ENCODE measurements around the gene FAM221B. TPM values are rescaled to one million over a fixed set of nuclear protein-coding genes. Genes with fewer than 3 reads are reported as not detected.

FAM221B gene
- total and polyA plus RNA-seq, 9 of the 15 experiments (the other 6 are each of a cell fraction or from before 2014, with no cell fraction given) = 0.01 TPM; not detected in 8

- TF ChIP-seq HDAC8 (tag; IDR thresholded peaks at IDR 0.05) = no peak
- TF ChIP-seq CHD2 (IDR thresholded peaks at IDR 0.05; ENCODE audit: low read depth, low read length) = no peak
- no peak for TF ChIP-seq MTA1 (IDR thresholded peaks at IDR 0.05; ENCODE audit: borderline replicate concordance)
- TF ChIP-seq, protein P1, sequence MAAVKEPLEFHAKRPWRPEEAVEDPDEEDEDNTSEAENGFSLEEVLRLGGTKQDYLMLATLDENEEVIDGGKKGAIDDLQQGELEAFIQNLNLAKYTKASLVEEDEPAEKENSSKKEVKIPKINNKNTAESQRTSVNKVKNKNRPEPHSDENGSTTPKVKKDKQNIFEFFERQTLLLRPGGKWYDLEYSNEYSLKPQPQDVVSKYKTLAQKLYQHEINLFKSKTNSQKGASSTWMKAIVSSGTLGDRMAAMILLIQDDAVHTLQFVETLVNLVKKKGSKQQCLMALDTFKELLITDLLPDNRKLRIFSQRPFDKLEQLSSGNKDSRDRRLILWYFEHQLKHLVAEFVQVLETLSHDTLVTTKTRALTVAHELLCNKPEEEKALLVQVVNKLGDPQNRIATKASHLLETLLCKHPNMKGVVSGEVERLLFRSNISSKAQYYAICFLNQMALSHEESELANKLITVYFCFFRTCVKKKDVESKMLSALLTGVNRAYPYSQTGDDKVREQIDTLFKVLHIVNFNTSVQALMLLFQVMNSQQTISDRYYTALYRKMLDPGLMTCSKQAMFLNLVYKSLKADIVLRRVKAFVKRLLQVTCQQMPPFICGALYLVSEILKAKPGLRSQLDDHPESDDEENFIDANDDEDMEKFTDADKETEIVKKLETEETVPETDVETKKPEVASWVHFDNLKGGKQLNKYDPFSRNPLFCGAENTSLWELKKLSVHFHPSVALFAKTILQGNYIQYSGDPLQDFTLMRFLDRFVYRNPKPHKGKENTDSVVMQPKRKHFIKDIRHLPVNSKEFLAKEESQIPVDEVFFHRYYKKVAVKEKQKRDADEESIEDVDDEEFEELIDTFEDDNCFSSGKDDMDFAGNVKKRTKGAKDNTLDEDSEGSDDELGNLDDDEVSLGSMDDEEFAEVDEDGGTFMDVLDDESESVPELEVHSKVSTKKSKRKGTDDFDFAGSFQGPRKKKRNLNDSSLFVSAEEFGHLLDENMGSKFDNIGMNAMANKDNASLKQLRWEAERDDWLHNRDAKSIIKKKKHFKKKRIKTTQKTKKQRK (IDR thresholded peaks at IDR 0.05; ENCODE audit: borderline replicate concordance, low read depth, low read length) = no peak
- TF ChIP-seq NELFE (IDR thresholded peaks at IDR 0.05; ENCODE audit: insufficient read depth, insufficient read length) = no peak
- no peak for TF ChIP-seq ZNF354B (CRISPR knock-in tag; IDR thresholded peaks at IDR 0.05)
- TF ChIP-seq STAG1 (CRISPR knock-in tag; IDR thresholded peaks at IDR 0.05; ENCODE audit: borderline replicate concordance) = no peak
- TF ChIP-seq ZNF561 (CRISPR knock-in tag; conservative IDR thresholded peaks at IDR 0.05) = no peak
- no peak for TF ChIP-seq SLC30A9 (CRISPR knock-in tag; IDR thresholded peaks at IDR 0.05)
- TF ChIP-seq ZBTB49 (CRISPR knock-in tag; IDR thresholded peaks at IDR 0.05; ENCODE audit: borderline replicate concordance) = no peak
- TF ChIP-seq TCF15 (CRISPR knock-in tag; IDR thresholded peaks at IDR 0.05) = no peak
- TF ChIP-seq MEIS2 (IDR thresholded peaks at IDR 0.05; ENCODE audit: partially characterized antibody) = no peak
- no peak for TF ChIP-seq HNRNPLL (IDR thresholded peaks at IDR 0.05; ENCODE audit: low read depth, low read length, poor library complexity, severe bottlenecking)
- TF ChIP-seq GATA2 (CRISPR knock-in tag; IDR thresholded peaks at IDR 0.05) = no peak
- TF ChIP-seq ZSCAN29 (IDR thresholded peaks at IDR 0.05) = no peak
- TF ChIP-seq ZNF584 (CRISPR knock-in tag; IDR thresholded peaks at IDR 0.05; ENCODE audit: low read depth) = no peak
These were observed 2.5 kb upstream of the FAM221B start (continued) for GRCh38 chr9:35831040-35831439.

Measured in K562 (cell line).